Measurements from ENCODE around the gene PRRX2.
A peak's percentile ranks its signal among the peaks of the same experiment; 100 is the strongest.

Gene PRRX2

DNA sequence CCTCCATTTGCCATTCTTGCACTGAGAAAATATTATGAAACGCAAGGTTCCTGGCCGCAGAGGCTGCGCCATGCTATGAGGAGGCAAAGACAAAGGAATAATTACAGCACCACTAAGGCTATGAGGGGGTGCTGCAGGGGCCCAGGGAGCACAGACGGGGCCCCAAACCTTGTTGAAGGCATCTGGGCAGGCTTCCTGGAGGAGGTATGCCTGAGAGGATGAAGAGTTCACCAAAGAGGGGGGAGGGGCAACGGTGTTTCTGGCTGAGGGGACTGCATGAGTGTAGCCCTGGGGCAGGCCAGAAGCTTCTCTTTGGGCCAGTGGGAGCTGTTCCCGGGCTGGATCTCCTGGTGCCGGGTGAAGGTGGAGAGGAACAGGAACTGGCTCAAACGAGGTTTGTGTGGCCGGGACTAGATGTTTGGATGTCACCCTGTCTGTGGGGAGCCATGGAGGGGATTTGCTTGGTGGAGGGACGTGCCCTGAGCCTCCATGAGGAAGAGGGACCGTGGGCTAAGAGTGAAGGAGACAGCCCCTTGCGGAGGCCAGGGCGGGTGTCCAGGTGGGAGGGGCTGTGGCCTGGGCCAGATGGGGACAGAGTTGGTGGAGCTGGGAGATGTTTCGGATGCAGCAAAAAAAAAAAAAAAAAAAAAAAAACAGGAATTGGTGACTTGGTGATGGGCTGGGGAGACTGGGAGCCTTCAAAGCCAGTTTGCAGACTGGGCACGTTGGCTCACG, 59.2 kb downstream of the PRRX2 start:
- TF ChIP-seq, protein P1, sequence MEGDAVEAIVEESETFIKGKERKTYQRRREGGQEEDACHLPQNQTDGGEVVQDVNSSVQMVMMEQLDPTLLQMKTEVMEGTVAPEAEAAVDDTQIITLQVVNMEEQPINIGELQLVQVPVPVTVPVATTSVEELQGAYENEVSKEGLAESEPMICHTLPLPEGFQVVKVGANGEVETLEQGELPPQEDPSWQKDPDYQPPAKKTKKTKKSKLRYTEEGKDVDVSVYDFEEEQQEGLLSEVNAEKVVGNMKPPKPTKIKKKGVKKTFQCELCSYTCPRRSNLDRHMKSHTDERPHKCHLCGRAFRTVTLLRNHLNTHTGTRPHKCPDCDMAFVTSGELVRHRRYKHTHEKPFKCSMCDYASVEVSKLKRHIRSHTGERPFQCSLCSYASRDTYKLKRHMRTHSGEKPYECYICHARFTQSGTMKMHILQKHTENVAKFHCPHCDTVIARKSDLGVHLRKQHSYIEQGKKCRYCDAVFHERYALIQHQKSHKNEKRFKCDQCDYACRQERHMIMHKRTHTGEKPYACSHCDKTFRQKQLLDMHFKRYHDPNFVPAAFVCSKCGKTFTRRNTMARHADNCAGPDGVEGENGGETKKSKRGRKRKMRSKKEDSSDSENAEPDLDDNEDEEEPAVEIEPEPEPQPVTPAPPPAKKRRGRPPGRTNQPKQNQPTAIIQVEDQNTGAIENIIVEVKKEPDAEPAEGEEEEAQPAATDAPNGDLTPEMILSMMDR (IDR thresholded peaks at IDR 0.05; ENCODE audit: low read depth, low read length) = no peak
- no peak for DNase-seq (ENCODE audit: extremely low read depth, low read depth)

DNA sequence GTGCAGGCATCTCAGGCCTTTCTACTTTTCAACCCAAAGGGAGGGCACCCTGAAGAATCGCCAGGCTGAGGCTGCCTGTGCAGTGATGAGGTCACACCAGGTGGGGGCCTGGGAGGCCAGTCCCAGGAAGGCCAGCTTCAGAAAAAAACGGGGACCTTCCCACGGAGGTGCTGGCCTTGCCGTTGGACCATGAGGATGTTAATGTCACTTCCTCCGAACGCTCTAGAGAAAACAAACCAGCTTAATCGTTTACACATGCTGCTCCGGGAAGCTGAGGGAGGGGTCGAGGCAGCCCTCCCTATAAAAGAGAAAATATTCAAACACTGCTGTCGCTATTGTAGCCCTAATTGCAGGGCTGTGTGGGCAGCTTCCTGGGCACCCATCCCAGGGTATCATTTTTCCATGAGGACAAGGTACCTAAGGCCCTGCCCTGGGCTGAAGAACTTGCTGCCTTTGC, 60.4 kb downstream of the PRRX2 start:
- DNase-seq (ENCODE audit: extremely low read depth, low read depth) = peak; percentile 85
- TF ChIP-seq, protein P1 (IDR thresholded peaks at IDR 0.05; ENCODE audit: low read depth, low read length) = no peak; the same call in 1 of the 2 replicates

DNA sequence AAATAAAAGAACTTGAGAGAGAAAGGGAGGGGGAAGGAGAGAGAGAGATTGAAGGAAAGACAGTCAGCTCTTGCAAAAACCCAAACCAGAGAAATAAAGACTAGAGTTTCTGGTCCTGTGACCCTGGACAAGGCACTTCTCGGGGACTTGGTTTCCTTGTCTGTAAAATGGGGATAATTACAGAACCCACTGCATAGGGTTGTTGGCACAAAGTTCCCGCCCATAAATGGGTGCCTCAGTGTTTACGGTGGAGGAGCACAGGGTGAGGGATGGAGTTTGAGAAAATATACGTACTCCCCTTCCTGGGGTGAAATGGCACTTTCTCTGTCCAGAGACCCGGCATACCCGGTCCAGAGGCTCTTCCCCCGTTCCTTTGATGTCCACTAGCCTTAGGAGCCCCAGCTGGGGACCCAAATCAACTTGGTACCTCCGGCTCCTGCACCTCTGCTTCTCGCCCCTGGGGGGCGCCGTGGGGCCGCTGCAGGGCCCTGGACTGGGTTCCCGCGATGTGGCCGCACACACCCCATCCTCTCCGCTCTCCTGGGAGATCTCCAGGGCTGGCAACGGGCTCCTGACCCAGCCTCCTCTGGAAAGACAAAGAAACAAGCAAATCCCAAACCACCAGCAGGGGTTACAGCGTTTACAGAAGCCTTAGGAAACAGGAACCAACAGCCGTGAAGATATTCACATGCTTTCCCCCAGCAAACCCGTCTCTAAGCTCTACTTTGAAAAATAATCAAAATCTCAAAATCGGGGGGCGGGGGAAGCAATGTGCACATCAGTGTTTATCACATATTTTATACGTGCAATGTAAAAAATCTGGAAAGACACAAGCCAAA, 61.1 kb downstream of the PRRX2 start:
- TF ChIP-seq, protein P1 (IDR thresholded peaks at IDR 0.05; ENCODE audit: low read depth, low read length) = peak; percentile 95
- DNase-seq (ENCODE audit: extremely low read depth, low read depth) = peak; percentile 76

DNA sequence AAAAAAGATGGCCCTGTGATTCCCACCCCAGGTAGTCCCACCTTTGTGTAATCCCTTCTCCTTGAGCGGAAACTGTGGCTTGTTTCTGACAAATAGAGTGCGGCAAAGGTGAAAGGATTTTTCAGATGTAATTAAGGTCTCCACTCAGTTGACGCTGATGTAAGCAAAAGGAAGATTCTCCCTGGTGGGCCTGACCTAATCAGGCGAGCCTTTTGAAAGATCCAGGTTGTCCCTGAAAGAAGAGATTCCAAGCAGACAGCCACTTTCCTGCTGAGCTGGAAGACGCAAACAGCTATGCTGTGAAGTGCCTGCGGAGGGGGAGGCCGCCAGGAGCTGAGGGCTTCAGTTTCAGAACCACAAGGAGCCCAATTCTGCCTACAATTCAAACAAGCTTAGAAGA, 63.3 kb downstream of the PRRX2 start:
- TF ChIP-seq, protein P1 (IDR thresholded peaks at IDR 0.05; ENCODE audit: low read depth, low read length) = no peak
- DNase-seq (ENCODE audit: extremely low read depth, low read depth) = no peak

DNA sequence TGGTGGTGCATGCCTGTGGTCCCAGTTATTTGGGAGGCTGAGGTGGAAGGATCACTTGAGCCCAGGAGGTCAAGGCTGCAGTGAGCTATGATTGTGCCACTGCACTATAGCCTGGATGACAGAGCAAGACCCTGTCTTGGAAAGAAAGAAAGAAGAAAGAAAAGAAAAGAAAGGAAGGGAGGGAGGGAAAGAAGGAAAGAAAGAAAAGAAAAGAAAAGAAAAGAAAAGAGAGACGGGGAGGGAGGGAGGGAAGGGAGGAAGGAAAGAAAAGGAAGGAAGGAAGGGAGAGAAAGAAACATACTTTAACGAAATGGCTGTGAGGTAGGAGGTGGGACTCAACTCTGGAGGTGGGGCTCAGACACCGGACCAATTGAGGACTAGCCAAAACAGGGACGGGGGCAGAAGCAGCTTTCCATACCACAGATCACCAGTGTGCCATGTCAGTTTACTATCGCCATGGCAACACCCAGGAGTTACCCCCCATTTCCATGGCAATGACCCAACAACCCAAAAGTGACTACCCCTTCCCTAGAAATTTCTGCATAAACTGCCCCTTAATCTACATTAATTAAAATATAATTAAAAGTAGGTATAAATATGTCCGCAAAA, 66.1 kb downstream of the PRRX2 start:
- TF ChIP-seq, protein P1 (IDR thresholded peaks at IDR 0.05; ENCODE audit: low read depth, low read length) = no peak

DNA sequence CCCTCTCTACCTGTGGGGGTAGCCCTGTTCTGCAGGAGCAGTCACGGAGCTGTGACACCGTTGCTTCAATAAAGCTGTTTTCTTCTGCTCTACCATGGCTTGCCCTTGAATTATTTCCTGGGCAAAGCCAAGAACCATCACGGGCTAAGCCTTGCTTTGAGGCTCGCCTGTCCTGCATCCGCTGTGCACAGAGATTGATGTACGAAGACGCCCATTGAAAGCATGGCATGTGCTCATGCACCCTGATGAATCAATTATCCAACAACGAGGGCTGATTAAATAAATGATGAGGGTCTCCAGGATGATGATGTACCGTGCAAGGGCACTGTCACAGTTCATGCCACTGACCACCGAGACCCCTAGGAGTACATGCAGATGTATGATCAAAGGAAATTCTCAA, 66.7 kb downstream of the PRRX2 start:
- DNase-seq (ENCODE audit: extremely low read depth, low read depth) = no peak
- TF ChIP-seq, protein P1 (IDR thresholded peaks at IDR 0.05; ENCODE audit: low read depth, low read length) = no peak

More for the DNA sequence above, 66.1 kb downstream of the PRRX2 start:
- no peak for DNase-seq (ENCODE audit: extremely low read depth, low read depth)
